ENCODE results near the gene IL17REL.

The IL17REL gene

GRCh38 chr22:50051930-50052329 is 39.4 kb upstream of the IL17REL start:
- H3K9me3 ChIP-seq (ENCODE audit: low read length), result no peaks in the 10 kb centered on the region
- H3K4me1 ChIP-seq (ENCODE audit: insufficient read depth, low read length), result no peaks in the 10 kb centered on the region
- H3K36me3 ChIP-seq (ENCODE audit: insufficient read depth, low read length), result no peaks in the 10 kb centered on the region
- no peak overlapping the region for H3K4me3 ChIP-seq (ENCODE audit: low read length)
- no peak overlapping the region for H2AFZ ChIP-seq (ENCODE audit: low read depth, low read length)
- no peaks in the 10 kb centered on the region for H3K27me3 ChIP-seq (ENCODE audit: insufficient read depth, low read length)

DNA sequence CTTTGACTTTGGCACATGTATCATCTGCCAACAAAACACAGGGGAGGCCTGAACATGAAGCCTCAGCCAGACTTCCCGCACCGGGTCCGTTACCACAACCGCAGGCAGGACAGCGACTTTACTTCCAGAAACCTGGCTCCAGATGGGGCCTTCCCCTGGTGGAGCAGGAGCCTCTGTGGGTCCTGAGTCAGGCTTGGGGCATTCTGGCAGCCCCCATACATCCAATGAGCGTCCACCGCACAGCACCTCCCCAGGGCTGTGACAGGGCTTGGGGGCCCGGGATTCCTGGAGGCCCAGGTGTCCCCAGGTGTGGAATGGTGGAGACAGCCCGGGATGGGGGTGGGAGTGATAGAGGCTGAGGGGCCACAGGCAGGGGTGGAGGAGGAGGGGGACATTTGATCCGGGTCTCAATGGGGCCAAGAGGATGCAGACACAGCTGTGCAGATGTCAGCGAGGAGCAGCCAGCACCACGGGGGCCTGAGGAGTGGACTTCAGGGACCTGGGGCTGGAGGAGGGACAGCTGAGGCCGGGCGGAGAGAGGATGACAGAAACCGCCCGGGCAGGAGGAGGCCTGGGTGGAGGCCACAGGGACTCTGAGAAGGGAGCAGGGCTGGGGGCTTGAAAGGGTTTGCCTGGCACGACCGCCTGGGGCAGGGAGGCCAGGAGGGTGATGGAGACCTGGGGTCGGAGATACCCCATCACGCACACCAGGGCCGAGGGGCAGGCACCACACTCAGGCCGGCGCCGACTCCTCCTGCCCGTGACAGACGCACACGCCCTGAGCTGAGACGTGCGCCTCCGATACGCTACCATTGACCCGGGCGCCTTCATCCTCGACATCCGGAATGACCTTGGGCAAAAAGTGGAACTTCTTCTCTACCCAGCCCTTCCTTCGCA is 37.0 kb upstream of the IL17REL start:
- Histone ChIP-seq H3K27me3 (ENCODE audit: insufficient read depth, low read length) (no peaks in the 10 kb centered on the region), H3K4me3 (ENCODE audit: low read length) (no peak overlapping the region), H2AFZ (ENCODE audit: low read depth, low read length) (no peak overlapping the region), H3K4me1 (ENCODE audit: insufficient read depth, low read length) (no peaks in the 10 kb centered on the region), H3K9me3 (ENCODE audit: low read length) (no peaks in the 10 kb centered on the region), H3K36me3 (ENCODE audit: insufficient read depth, low read length) (no peaks in the 10 kb centered on the region)

DNA sequence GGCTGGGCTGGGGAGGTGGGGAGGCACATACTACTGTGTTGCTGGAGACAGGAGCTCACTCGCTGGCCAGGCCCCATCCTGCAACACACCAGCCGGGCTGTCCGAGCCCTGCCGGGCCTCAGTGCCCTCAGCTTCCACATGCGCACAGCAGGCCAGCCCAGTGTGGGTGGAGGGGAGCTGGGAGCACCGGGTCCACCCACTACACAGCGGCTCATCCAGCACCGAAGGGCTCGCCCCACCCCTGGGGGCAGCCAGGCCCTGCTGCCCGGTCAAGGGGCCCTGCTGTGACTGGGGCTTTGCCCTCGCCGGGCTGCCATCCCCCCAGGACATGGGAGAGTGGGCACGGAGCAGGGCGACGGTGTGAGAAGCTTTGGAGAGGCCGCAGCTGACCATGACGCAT is 36.3 kb upstream of the IL17REL start:
- H3K9me3 ChIP-seq (ENCODE audit: low read length), result no peaks in the 10 kb centered on the region
- no peaks in the 10 kb centered on the region for H3K27me3 ChIP-seq (ENCODE audit: insufficient read depth, low read length)
- no peak overlapping the region for H2AFZ ChIP-seq (ENCODE audit: low read depth, low read length)
- no peak overlapping the region for H3K4me3 ChIP-seq (ENCODE audit: low read length)
- H3K36me3 ChIP-seq (ENCODE audit: insufficient read depth, low read length), result no peaks in the 10 kb centered on the region
- H3K4me1 ChIP-seq (ENCODE audit: insufficient read depth, low read length), result no peaks in the 10 kb centered on the region

DNA sequence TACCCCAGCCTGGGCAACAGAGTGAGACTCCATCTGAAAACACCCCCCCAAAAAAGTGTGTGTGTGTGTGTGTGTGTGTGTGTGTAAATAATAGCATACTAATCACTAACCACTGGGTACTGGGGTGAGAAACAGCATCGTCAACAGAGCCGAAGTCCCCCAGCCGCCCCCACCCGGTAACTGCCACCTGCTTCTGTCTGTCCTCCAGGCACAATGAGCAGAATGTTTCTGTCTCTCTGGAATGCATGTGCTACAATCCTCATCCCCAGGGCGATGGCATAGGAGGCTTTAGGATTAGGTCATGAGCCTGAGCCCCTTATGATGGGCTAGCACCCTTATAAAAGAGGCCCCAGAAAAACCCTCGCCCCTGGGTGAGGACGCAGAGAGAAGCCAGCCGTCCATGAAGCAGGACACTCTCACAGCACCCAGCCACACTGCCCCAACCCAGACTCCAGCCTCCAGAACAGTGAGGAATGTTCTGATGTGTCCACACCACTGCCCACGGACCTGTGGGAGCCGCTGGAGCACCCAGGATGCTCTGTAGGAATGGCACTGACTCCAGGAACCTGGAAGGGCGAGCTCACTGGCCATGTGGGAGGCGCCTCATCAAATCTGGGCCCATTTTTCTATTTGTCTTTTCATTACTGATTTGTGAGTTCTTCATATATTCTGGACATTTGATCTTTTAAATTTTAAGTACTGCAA is 35.6 kb upstream of the IL17REL start:
- no peak overlapping the region for H2AFZ ChIP-seq (ENCODE audit: low read depth, low read length)
- no peaks in the 10 kb centered on the region for H3K27me3 ChIP-seq (ENCODE audit: insufficient read depth, low read length)
- no peak overlapping the region for H3K4me3 ChIP-seq (ENCODE audit: low read length)
- no peaks in the 10 kb centered on the region for H3K36me3 ChIP-seq (ENCODE audit: insufficient read depth, low read length)
- no peaks in the 10 kb centered on the region for H3K4me1 ChIP-seq (ENCODE audit: insufficient read depth, low read length)
- no peaks in the 10 kb centered on the region for H3K9me3 ChIP-seq (ENCODE audit: low read length)

GRCh38 chr22:50047346-50047745 is 34.8 kb upstream of the IL17REL start:
- H3K4me1 ChIP-seq (ENCODE audit: insufficient read depth, low read length), result no peaks in the 10 kb centered on the region
- no peak overlapping the region for H3K4me3 ChIP-seq (ENCODE audit: low read length)
- H3K36me3 ChIP-seq (ENCODE audit: insufficient read depth, low read length), result no peaks in the 10 kb centered on the region
- no peaks in the 10 kb centered on the region for H3K9me3 ChIP-seq (ENCODE audit: low read length)
- no peak overlapping the region for H2AFZ ChIP-seq (ENCODE audit: low read depth, low read length)
- H3K27me3 ChIP-seq (ENCODE audit: insufficient read depth, low read length), result no peaks in the 10 kb centered on the region

- H3K4me3 ChIP-seq (ENCODE audit: low read length), result no peak overlapping the region
- no peaks in the 10 kb centered on the region for H3K4me1 ChIP-seq (ENCODE audit: insufficient read depth, low read length)
- H3K9me3 ChIP-seq (ENCODE audit: low read length), result no peaks in the 10 kb centered on the region
- H3K27me3 ChIP-seq (ENCODE audit: insufficient read depth, low read length), result no peaks in the 10 kb centered on the region
- no peaks in the 10 kb centered on the region for H3K36me3 ChIP-seq (ENCODE audit: insufficient read depth, low read length)
- H2AFZ ChIP-seq (ENCODE audit: low read depth, low read length), result no peak overlapping the region
Measured at GRCh38 chr22:50046481-50047245, 34.1 kb upstream of the IL17REL start.

GRCh38 chr22:50046019-50046415 is 33.5 kb upstream of the IL17REL start:
- Histone ChIP-seq H3K36me3 (ENCODE audit: insufficient read depth, low read length) (no peaks in the 10 kb centered on the region), H3K27me3 (ENCODE audit: insufficient read depth, low read length) (no peaks in the 10 kb centered on the region), H2AFZ (ENCODE audit: low read depth, low read length) (no peak overlapping the region), H3K9me3 (ENCODE audit: low read length) (no peaks in the 10 kb centered on the region), H3K4me3 (ENCODE audit: low read length) (no peak overlapping the region), H3K4me1 (ENCODE audit: insufficient read depth, low read length) (no peaks in the 10 kb centered on the region)

DNA sequence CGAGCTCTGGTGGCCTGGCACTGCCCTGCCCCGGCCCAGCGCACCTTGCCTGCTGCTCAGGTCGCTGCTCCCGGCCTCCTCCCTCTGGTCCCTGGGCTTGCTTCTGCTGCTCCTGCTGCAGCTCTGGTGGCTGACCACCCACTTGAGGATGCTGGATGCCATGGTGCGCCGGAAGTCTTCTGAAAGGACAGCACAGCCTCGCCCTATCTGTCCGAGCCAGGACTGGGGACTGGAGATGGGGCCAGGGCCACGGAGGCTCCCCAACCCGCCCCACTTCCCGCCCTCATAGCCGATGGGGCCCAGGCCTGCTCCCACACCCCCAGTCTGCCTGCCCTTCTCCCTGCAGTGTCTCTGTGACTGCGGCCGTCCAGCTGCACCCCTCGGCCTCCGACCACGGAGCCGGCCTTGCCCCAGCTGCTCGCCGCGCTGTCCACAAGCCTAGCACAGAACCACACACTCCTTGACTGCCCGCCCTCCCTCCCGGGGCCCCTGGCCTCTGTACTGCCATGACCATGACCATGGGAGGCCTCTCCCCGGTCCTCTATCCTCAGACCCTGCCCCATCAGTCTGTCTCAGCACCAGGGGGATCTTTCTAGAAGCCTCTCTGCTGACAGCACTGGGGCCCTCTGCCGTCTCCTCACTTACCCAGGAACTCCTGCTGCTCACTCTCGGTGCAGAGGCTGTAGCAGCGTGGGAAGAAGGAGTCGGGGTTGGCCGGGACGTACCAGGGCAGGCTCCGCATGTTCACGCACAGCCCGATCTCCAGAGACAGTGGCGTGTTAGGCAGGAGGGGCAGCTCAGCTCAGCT is 32.9 kb upstream of the IL17REL start:
- Histone ChIP-seq H3K4me3 (ENCODE audit: low read length) (no peak overlapping the region), H3K9me3 (ENCODE audit: low read length) (no peaks in the 10 kb centered on the region), H2AFZ (ENCODE audit: low read depth, low read length) (no peak overlapping the region), H3K36me3 (ENCODE audit: insufficient read depth, low read length) (no peaks in the 10 kb centered on the region), H3K27me3 (ENCODE audit: insufficient read depth, low read length) (no peaks in the 10 kb centered on the region), H3K4me1 (ENCODE audit: insufficient read depth, low read length) (no peaks in the 10 kb centered on the region)

GRCh38 chr22:50044485-50045118 is 32.0 kb upstream of the IL17REL start:
- Histone ChIP-seq H3K9me3 (ENCODE audit: low read length) (peaks cover 4% of the 10 kb centered on the region), H3K36me3 (ENCODE audit: insufficient read depth, low read length) (no peaks in the 10 kb centered on the region), H3K4me3 (ENCODE audit: low read length) (no peak overlapping the region), H2AFZ (ENCODE audit: low read depth, low read length) (no peak overlapping the region), H3K4me1 (ENCODE audit: insufficient read depth, low read length) (no peaks in the 10 kb centered on the region), H3K27me3 (ENCODE audit: insufficient read depth, low read length) (no peaks in the 10 kb centered on the region)

GRCh38 chr22:50041361-50042065 is 28.9 kb upstream of the IL17REL start:
- Histone ChIP-seq H3K27me3 (ENCODE audit: insufficient read depth, low read length) (no peaks in the 10 kb centered on the region), H3K4me3 (ENCODE audit: low read length) (no peak overlapping the region), H3K4me1 (ENCODE audit: insufficient read depth, low read length) (no peaks in the 10 kb centered on the region), H3K36me3 (ENCODE audit: insufficient read depth, low read length) (no peaks in the 10 kb centered on the region), H2AFZ (ENCODE audit: low read depth, low read length) (no peak overlapping the region), H3K9me3 (ENCODE audit: low read length) (peaks cover 6% of the 10 kb centered on the region)

DNA sequence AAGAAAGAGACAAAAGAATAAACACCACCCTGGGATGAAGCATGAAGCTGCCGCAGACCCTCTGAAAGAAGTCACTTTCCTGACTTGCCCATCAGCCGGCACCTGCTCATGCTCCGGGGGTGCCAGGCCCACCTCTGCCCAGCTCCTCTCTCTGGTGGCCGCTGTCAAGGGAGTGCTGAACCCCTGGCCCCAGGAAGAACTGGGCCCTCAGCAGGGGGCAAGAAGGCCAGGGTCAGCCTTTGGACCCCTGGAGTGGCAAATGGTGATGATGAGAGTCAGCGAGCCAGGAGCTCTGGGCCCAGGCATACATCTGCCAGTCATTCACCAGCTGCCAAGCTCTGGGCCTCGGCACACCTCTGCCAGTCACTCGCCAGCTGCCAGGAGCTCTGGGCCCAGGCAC is 28.2 kb upstream of the IL17REL start:
- Histone ChIP-seq H3K9me3 (ENCODE audit: low read length) (peaks cover 6% of the 10 kb centered on the region), H3K4me3 (ENCODE audit: low read length) (no peak overlapping the region), H2AFZ (ENCODE audit: low read depth, low read length) (no peak overlapping the region), H3K36me3 (ENCODE audit: insufficient read depth, low read length) (no peaks in the 10 kb centered on the region), H3K4me1 (ENCODE audit: insufficient read depth, low read length) (no peaks in the 10 kb centered on the region), H3K27me3 (ENCODE audit: insufficient read depth, low read length) (no peaks in the 10 kb centered on the region)
